ENCODE data around the gene VAV1. TPM values are rescaled to one million over a fixed set of nuclear protein-coding genes. Genes with fewer than 3 reads are reported as not detected.

Gene VAV1
- total RNA-seq, 1 donor from 2014 or later = not detected

- H3K27ac Mint-ChIP-seq (ENCODE audit: unreplicated experiment) = no peak overlapping the region
Observed at GRCh38 chr19:6821639-6822310, 49.3 kb downstream of the VAV1 start.

GRCh38 chr19:6822311-6822670 lies 49.8 kb downstream of the VAV1 start:
- Mint-ChIP-seq H3K27me3 (ENCODE audit: unreplicated experiment) (peaks cover 3% of the 10 kb centered on the region), H3K36me3 (ENCODE audit: unreplicated experiment) (peaks cover 4% of the 10 kb centered on the region), H3K4me3 (ENCODE audit: unreplicated experiment) (no peak overlapping the region), H3K4me1 (ENCODE audit: low read depth, unreplicated experiment) (no peaks in the 10 kb centered on the region), H3K9me3 (ENCODE audit: unreplicated experiment) (peaks cover 3% of the 10 kb centered on the region), H3K27ac (ENCODE audit: unreplicated experiment) (no peak overlapping the region)
- TF ChIP-seq CTCF (IDR thresholded peaks at IDR 0.05; ENCODE audit: partially characterized antibody, unreplicated experiment) = no peak
- DNase-seq = no peak

More at GRCh38 chr19:6821639-6822310, 49.3 kb downstream of the VAV1 start:
- Mint-ChIP-seq H3K4me1 (ENCODE audit: low read depth, unreplicated experiment) (no peaks in the 10 kb centered on the region), H3K27me3 (ENCODE audit: unreplicated experiment) (peaks cover 3% of the 10 kb centered on the region), H3K9me3 (ENCODE audit: unreplicated experiment) (peaks cover 3% of the 10 kb centered on the region), H3K36me3 (ENCODE audit: unreplicated experiment) (peaks cover 4% of the 10 kb centered on the region), H3K4me3 (ENCODE audit: unreplicated experiment) (no peak overlapping the region)
- TF ChIP-seq CTCF (IDR thresholded peaks at IDR 0.05; ENCODE audit: partially characterized antibody, unreplicated experiment) = no peak
- DNase-seq = no peak

DNA sequence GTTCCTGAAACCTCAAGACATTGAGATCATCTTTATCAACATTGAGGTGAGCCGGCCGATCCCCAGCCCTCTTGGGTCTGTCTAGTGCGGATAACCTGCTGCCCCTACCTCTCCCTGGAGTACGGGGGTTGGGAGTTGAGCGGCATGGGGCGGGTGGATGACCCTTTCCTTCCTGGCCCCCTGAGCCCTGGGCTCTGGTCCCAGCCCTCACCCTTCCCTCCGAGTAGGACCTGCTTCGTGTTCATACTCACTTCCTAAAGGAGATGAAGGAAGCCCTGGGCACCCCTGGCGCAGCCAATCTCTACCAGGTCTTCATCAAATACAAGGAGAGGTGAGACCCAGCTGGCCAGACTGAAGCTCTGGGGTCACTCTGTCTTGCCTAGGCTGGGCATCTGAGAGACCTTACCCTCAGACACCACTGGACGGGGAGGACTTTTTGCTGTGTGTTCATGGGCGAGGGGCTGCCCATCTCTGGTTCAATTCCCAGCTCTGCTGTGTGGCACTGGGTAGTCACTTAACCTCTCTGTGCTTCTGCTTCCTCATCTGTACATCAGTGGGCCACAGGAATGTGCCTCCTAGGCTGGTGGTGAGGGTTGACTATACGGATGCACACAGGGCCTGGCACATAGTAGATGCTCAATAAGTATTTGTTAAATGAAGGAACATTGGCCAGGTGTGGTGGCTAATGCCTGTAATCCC lies 52.7 kb downstream of the VAV1 start:
- Mint-ChIP-seq H3K36me3 (ENCODE audit: unreplicated experiment) (no peaks in the 10 kb centered on the region), H3K9me3 (ENCODE audit: unreplicated experiment) (peaks cover 3% of the 10 kb centered on the region), H3K4me1 (ENCODE audit: low read depth, unreplicated experiment) (no peaks in the 10 kb centered on the region), H3K27me3 (ENCODE audit: unreplicated experiment) (peaks cover 3% of the 10 kb centered on the region), H3K27ac (ENCODE audit: unreplicated experiment) (no peak overlapping the region), H3K4me3 (ENCODE audit: unreplicated experiment) (no peak overlapping the region)
- no peak for DNase-seq
- no peak for TF ChIP-seq CTCF (IDR thresholded peaks at IDR 0.05; ENCODE audit: partially characterized antibody, unreplicated experiment)

- no peak for DNase-seq
- H3K4me1 Mint-ChIP-seq (ENCODE audit: low read depth, unreplicated experiment) = no peaks in the 10 kb centered on the region
- no peaks in the 10 kb centered on the region for H3K36me3 Mint-ChIP-seq (ENCODE audit: unreplicated experiment)
- H3K27me3 Mint-ChIP-seq (ENCODE audit: unreplicated experiment) = peaks cover 3% of the 10 kb centered on the region
- no peak overlapping the region for H3K27ac Mint-ChIP-seq (ENCODE audit: unreplicated experiment)
- H3K9me3 Mint-ChIP-seq (ENCODE audit: unreplicated experiment) = peaks cover 3% of the 10 kb centered on the region
- H3K4me3 Mint-ChIP-seq (ENCODE audit: unreplicated experiment) = no peak overlapping the region
- no peak for TF ChIP-seq CTCF (IDR thresholded peaks at IDR 0.05; ENCODE audit: partially characterized antibody, unreplicated experiment)
Observed at GRCh38 chr19:6826281-6826920, 53.9 kb downstream of the VAV1 start.

DNA sequence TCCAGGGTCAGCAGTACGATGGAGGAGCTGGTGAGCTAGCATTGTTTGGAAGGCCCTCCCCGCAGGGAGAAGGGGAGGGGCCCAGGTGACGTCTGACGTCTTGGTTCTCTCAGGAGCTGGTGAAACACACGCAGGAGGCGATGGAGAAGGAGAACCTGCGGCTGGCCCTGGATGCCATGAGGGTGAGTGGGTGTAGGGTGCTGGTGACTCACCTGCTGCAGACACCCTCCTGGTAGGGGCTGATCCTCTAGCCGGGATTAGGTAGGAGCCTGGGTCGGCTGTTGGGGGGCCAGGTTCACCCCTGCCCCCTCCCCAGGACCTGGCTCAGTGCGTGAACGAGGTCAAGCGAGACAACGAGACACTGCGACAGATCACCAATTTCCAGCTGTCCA lies 55.8 kb downstream of the VAV1 start:
- Mint-ChIP-seq H3K27me3 (ENCODE audit: unreplicated experiment) (peaks cover 3% of the 10 kb centered on the region), H3K4me1 (ENCODE audit: low read depth, unreplicated experiment) (no peaks in the 10 kb centered on the region), H3K4me3 (ENCODE audit: unreplicated experiment) (no peak overlapping the region), H3K9me3 (ENCODE audit: unreplicated experiment) (peaks cover 5% of the 10 kb centered on the region), H3K27ac (ENCODE audit: unreplicated experiment) (no peak overlapping the region), H3K36me3 (ENCODE audit: unreplicated experiment) (no peaks in the 10 kb centered on the region)
- no peak for DNase-seq
- no peak for TF ChIP-seq CTCF (IDR thresholded peaks at IDR 0.05; ENCODE audit: partially characterized antibody, unreplicated experiment)
